GM23338 (cell line): ENCODE measurements around the gene USH2A. TPM values are rescaled to one million over a fixed set of nuclear protein-coding genes. Genes with fewer than 3 reads are reported as not detected.

Experiments used
- ATAC-seq: fragments of 200-7000 bp; cut with Tn5 transposase; 3 replicates; pipeline ENCODE4 v1.9.1; 2020
- DNase-seq: peaks from one replicate; pipeline ENCODE4 v3.0.0-alpha.2; 2015; ENCODE audit warnings: low spot score
- H2AFZ ChIP-seq: fragments of 200-600 bp; sonication (generic); 2 replicates; pipeline ENCODE4 v1.8.0; 2016; ENCODE audit warnings: antibody characterized with exemption, mild to moderate bottlenecking, moderate library complexity
- H3F3A ChIP-seq: fragments of 200-600 bp; sonication (generic); replicated peaks from 2 replicates; pipeline ENCODE4 v1.8.0; 2017; ENCODE audit warnings: antibody characterized with exemption, mixed run types, low read depth
- H3K27ac ChIP-seq: fragments of 200-600 bp; sonication (generic); 2 replicates; pipeline ENCODE4 v1.6.1; 2016; ENCODE audit warnings: low read depth
- H3K27me3 ChIP-seq: fragments of 200-600 bp; sonication (generic); 2 replicates; pipeline ENCODE4 v1.8.0; 2016; ENCODE audit warnings: mild to moderate bottlenecking, mixed run types, moderate library complexity; ENCODE audit not compliant: insufficient read depth
- H3K36me3 ChIP-seq: fragments of 200-600 bp; sonication (generic); 2 replicates; pipeline ENCODE4 v1.8.0; 2016; ENCODE audit warnings: mild to moderate bottlenecking; ENCODE audit not compliant: insufficient read depth
- H3K4me1 ChIP-seq: fragments of 200-600 bp; sonication (generic); 2 replicates; pipeline ENCODE4 v1.8.0; 2016; ENCODE audit warnings: mild to moderate bottlenecking, moderate library complexity; ENCODE audit not compliant: insufficient read depth
- H3K4me2 ChIP-seq: fragments of 200-600 bp; sonication (generic); 2 replicates; pipeline ENCODE4 v1.7.1; 2017; ENCODE audit warnings: mixed run types
- H3K4me3 ChIP-seq: fragments of 200-600 bp; sonication (generic); 2 replicates; pipeline ENCODE4 v1.6.1; 2016; ENCODE audit warnings: mixed run types
- H3K79me2 ChIP-seq: fragments of 200-600 bp; sonication (generic); replicated peaks from 2 replicates; pipeline ENCODE4 v1.8.0; 2017; ENCODE audit warnings: mild to moderate bottlenecking; ENCODE audit not compliant: insufficient read depth
- H3K9me2 ChIP-seq: fragments of 200-600 bp; sonication (generic); 2 replicates; pipeline ENCODE4 v1.8.0; 2017; ENCODE audit not compliant: insufficient read depth
- H4K20me1 ChIP-seq: fragments of 200-600 bp; sonication (generic); replicated peaks from 2 replicates; pipeline ENCODE4 v1.8.0; 2017; ENCODE audit warnings: mild to moderate bottlenecking; ENCODE audit not compliant: insufficient read depth
- H3K27ac Mint-ChIP-seq: 2 replicates; pipeline ENCODE4 v1.8.0; 2020; ENCODE audit warnings: inconsistent platforms, mild to moderate bottlenecking, moderate library complexity, mixed read lengths
- H3K27me3 Mint-ChIP-seq: 3 replicates; pipeline ENCODE4 v1.8.0; 2022; ENCODE audit warnings: low read depth, mild to moderate bottlenecking, moderate library complexity, mixed read lengths, inconsistent platforms; ENCODE audit not compliant: insufficient read depth, poor library complexity
- H3K36me3 Mint-ChIP-seq: 3 replicates; pipeline ENCODE4 v1.8.0; 2021; ENCODE audit warnings: low read depth, mild to moderate bottlenecking, inconsistent platforms, moderate library complexity, mixed read lengths
- H3K4me1 Mint-ChIP-seq: 3 replicates; pipeline ENCODE4 v1.8.0; 2020; ENCODE audit warnings: mild to moderate bottlenecking, inconsistent platforms, mixed read lengths
- H3K4me3 Mint-ChIP-seq: 3 replicates; pipeline ENCODE4 v1.8.0; 2021; ENCODE audit warnings: moderate library complexity, mild to moderate bottlenecking, inconsistent platforms, mixed read lengths
- H3K9me3 Mint-ChIP-seq: 3 replicates; pipeline ENCODE4 v1.8.0; 2020; ENCODE audit warnings: moderate library complexity, mild to moderate bottlenecking, inconsistent platforms, mixed read lengths
- CREB1 ChIP-seq: fragments of 250-450 bp; sonication (Bioruptor Pico); IDR thresholded peaks from 2 replicates; pipeline ENCODE4 v1.5.0; 2020; ENCODE audit warnings: low read depth, mild to moderate bottlenecking, moderate library complexity
- EZH2 ChIP-seq: fragments of 200-600 bp; sonication (generic); IDR thresholded peaks from one replicate; pipeline ENCODE4 v1.8.0; 2017; ENCODE audit warnings: antibody characterized with exemption, mild to moderate bottlenecking, low read depth; ENCODE audit not compliant: unreplicated experiment
- EZH2phosphoT487 ChIP-seq: fragments of 200-600 bp; sonication (generic); IDR thresholded peaks from one replicate; pipeline ENCODE4 v1.8.1; 2018; ENCODE audit warnings: antibody characterized with exemption; ENCODE audit not compliant: unreplicated experiment
- JUNB ChIP-seq: IDR thresholded peaks from one replicate; pipeline ENCODE4 v1.6.1; 2016; ENCODE audit warnings: antibody characterized with exemption; ENCODE audit not compliant: unreplicated experiment
- POLR2AphosphoS5 ChIP-seq: IDR thresholded peaks from 2 replicates; pipeline ENCODE4 v1.6.1; 2016; ENCODE audit warnings: antibody characterized with exemption, low read depth
- STAT1 ChIP-seq: IDR thresholded peaks from one replicate; pipeline ENCODE4 v1.6.1; 2016; ENCODE audit warnings: antibody characterized with exemption; ENCODE audit not compliant: unreplicated experiment
- ZNF114 ChIP-seq: fragments of 250-450 bp; sonication (Bioruptor Pico); IDR thresholded peaks from 2 replicates; pipeline ENCODE4 v1.5.0; 2020; ENCODE audit warnings: mild to moderate bottlenecking, moderate library complexity
- ZNF331 ChIP-seq: fragments of 250-450 bp; sonication (Bioruptor Pico); IDR thresholded peaks from 2 replicates; pipeline ENCODE4 v1.5.0; 2020; ENCODE audit warnings: low read depth, mild to moderate bottlenecking, moderate library complexity
- ZNF462 ChIP-seq: fragments of 250-450 bp; sonication (Bioruptor Pico); IDR thresholded peaks from 2 replicates; pipeline ENCODE4 v1.5.0; 2020; ENCODE audit warnings: mild to moderate bottlenecking, moderate library complexity
- polyA plus RNA-seq: library from polyadenylated mRNA; unstranded; fragments of >200 nt; fragmentation: Nextera tagmentation; extraction: Ambion mirVana; gene quantifications from 2 replicates; pipeline ENCODE4 v1.2.1, GENCODE V29; 2016
- total RNA-seq: library from RNA; depleted of rRNA; stranded (reverse); fragments of >200 nt; shearing (Covaris generic); gene quantifications from 2 replicates; pipeline ENCODE4 v1.2.3, GENCODE V29; 2014
- TF ChIP-seq, protein P1 (sequence below): IDR thresholded peaks from one replicate; pipeline ENCODE4 v1.6.1; 2018; ENCODE audit warnings: antibody characterized with exemption; ENCODE audit not compliant: unreplicated experiment
- TF ChIP-seq, protein P2 (sequence below): IDR thresholded peaks from 2 replicates; pipeline ENCODE4 v1.6.1; 2016; ENCODE audit warnings: antibody characterized with exemption

Gene USH2A
- total and polyA plus RNA-seq, 2 experiments from 2014 or later = 0.03 TPM

DNA sequence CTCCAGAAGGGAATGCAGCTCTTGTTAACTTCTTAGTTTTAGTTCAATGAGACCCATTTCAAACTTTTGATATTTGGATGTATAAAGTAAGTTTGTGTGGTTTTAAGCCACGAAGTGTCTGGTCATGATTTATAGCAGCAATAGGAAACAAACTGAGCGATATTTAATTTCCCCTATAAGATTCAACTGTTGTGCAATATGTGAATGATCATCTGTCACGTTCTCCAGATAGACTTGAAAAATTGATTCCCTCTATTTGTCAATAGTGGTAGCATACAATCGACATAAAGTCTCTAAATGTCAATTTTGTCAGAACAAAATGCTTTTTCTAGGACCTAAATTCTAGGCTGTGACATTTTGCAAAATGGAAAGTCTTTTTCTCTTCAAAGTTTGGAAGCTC lies 616.0 kb downstream of the USH2A start:
- Mint-ChIP-seq H3K4me1 (peaks cover 5% of the 10 kb centered on the region; the same call in 2 of the 3 replicates), H3K4me3 (no peak overlapping the region), H3K36me3 (peaks cover 2% of the 10 kb centered on the region; the same call in 2 of the 3 replicates), H3K27me3 (peaks cover 1% of the 10 kb centered on the region), H3K9me3 (peaks cover 14% of the 10 kb centered on the region), H3K27ac (no peak overlapping the region)
- no peaks in the 10 kb centered on the region for H3F3A ChIP-seq
- no peaks in the 10 kb centered on the region for H3K79me2 ChIP-seq
- no peaks in the 10 kb centered on the region for H3K36me3 ChIP-seq
- no peak for TF ChIP-seq JUNB
- TF ChIP-seq STAT1 = no peak
- TF ChIP-seq, protein P1, sequence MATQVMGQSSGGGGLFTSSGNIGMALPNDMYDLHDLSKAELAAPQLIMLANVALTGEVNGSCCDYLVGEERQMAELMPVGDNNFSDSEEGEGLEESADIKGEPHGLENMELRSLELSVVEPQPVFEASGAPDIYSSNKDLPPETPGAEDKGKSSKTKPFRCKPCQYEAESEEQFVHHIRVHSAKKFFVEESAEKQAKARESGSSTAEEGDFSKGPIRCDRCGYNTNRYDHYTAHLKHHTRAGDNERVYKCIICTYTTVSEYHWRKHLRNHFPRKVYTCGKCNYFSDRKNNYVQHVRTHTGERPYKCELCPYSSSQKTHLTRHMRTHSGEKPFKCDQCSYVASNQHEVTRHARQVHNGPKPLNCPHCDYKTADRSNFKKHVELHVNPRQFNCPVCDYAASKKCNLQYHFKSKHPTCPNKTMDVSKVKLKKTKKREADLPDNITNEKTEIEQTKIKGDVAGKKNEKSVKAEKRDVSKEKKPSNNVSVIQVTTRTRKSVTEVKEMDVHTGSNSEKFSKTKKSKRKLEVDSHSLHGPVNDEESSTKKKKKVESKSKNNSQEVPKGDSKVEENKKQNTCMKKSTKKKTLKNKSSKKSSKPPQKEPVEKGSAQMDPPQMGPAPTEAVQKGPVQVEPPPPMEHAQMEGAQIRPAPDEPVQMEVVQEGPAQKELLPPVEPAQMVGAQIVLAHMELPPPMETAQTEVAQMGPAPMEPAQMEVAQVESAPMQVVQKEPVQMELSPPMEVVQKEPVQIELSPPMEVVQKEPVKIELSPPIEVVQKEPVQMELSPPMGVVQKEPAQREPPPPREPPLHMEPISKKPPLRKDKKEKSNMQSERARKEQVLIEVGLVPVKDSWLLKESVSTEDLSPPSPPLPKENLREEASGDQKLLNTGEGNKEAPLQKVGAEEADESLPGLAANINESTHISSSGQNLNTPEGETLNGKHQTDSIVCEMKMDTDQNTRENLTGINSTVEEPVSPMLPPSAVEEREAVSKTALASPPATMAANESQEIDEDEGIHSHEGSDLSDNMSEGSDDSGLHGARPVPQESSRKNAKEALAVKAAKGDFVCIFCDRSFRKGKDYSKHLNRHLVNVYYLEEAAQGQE = no peak
- no peak for TF ChIP-seq EZH2phosphoT487
- TF ChIP-seq, protein P2, sequence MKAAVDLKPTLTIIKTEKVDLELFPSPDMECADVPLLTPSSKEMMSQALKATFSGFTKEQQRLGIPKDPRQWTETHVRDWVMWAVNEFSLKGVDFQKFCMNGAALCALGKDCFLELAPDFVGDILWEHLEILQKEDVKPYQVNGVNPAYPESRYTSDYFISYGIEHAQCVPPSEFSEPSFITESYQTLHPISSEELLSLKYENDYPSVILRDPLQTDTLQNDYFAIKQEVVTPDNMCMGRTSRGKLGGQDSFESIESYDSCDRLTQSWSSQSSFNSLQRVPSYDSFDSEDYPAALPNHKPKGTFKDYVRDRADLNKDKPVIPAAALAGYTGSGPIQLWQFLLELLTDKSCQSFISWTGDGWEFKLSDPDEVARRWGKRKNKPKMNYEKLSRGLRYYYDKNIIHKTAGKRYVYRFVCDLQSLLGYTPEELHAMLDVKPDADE = no peak
- TF ChIP-seq EZH2 = no peak
- TF ChIP-seq CREB1 = no peak
- TF ChIP-seq ZNF114 (CRISPR knock-in tag) = no peak
- no peak for TF ChIP-seq POLR2AphosphoS5
- no peak for TF ChIP-seq ZNF331 (CRISPR knock-in tag)
- no peak for TF ChIP-seq ZNF462
- ATAC-seq (no peak), DNase-seq (no peak)
- H3K27me3 ChIP-seq = no peaks in the 10 kb centered on the region
- no peaks in the 10 kb centered on the region for H4K20me1 ChIP-seq
- no peaks in the 10 kb centered on the region for H3K9me2 ChIP-seq
- H3K27ac ChIP-seq = no peak overlapping the region
- H3K4me2 ChIP-seq = no peak overlapping the region
- H2AFZ ChIP-seq = no peak overlapping the region
- peaks cover 4% of the 10 kb centered on the region; the same call in 1 of the 2 replicates for H3K4me1 ChIP-seq
- H3K4me3 ChIP-seq = no peak overlapping the region
